HPDE6-E6E7 (cell line): ENCODE data around the gene GBF1.
A peak's percentile ranks its signal among the peaks of the same experiment; 100 is the strongest.

ENCODE experiments used
- DNase-seq: peaks from one replicate; pipeline ENCODE4 v3.0.0; 2011; ENCODE audit warnings: missing footprints; ENCODE audit errors: extremely low spot score

GBF1 gene

GRCh38 chr10:102347236-102347828, 102.0 kb downstream of the GBF1 start:
- DNase-seq, result peak; percentile 58

DNA sequence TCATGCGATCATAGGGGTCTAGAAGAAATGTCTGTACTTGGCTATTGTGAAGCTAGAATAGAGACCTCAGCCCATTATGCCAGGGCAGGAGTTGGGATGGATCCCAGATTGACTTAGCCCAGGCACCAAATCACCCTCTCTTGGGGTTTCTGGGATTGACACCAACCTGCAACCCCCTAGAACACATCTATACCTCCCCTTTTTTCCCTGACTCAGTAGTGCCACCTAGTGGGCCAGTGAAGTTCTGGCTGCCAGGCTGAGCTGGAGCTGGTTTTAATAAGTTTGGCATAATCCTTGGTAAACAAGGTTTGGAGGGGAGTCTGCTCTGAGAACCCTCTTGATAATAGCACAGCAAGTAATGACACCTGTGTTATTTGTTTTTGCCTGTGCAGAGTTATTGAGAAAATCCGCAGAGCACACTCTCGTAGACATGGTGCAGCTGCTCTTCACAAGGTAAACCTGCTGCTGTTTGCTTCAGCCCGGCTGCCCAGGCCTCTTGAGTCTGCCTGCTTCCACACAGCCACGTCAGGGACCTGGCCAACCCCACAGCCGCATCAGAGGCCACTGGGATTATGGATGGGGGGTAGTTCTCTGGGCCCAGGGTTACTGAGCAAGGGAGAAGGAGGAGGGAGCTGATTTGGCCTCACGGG, 106.9 kb downstream of the GBF1 start:
- peak; percentile 43 for DNase-seq

GRCh38 chr10:102354451-102354850, 109.1 kb downstream of the GBF1 start:
- DNase-seq, result no peak

DNA sequence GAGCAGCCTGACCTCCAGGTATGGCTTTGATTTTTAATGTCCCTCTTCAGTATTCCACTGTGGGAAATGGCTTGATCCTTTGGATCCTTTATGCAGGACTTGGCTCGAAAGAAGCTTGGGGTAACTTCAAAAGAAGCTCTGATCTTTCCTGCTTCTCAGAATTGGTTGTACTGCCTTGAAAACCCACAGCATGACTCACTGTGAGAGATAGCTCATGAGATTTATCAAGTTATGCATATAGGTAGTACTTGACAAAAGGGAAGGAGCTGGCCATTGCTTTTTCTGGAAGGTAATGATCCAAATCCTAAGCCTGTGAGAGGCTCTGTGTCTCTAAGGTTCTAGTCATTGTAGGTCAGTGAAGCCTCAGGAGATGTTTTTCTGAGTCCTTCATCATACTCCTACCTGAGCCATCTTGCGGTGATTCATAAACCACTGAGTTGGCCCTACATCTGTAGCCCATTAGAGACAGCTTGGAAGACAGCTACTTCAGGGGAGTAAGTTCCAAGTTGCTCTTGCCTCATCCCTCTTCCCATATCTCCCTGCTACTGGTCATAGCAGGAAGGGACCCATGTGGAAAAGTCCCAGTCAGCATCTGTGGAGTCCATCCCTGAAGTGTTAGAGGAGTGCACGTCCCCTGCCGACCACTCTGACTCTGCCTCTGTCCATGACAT, 113.5 kb downstream of the GBF1 start:
- DNase-seq, result no peak

DNA sequence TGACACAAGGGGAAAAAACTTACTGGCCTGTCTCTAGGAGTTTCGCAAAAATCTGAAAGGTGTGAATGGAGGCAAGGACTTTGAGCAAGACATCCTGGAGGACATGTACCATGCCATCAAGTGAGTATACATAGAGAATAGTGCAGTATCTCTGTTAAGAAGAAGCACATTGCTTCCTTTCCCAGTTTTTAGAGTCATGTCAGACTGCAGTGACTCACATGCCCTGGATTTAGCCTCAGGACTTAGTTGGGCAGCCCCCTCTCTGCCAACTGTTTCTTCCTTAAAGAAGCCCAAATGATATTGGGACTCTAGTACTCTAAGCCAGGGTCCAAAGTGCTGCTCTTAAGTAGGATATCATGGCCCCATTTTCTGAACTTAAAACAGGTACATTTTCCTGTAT, 122.1 kb downstream of the GBF1 start:
- DNase-seq, result no peak

DNA sequence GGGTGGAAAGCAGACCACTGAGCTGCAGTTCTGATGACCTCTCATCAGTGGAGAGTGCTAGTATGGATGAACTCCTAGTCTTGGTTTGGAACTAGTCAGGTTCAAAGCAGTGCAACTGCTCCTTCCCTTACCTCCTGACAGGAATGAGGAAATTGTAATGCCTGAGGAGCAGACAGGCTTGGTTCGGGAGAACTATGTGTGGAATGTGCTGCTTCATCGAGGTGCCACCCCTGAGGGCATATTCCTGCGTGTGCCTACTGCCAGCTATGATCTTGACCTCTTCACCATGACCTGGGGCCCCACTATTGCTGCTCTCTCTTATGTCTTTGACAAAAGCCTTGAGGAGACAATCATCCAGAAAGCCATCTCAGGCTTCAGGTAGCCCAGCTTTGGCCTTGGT, 122.7 kb downstream of the GBF1 start:
- no peak for DNase-seq

DNA sequence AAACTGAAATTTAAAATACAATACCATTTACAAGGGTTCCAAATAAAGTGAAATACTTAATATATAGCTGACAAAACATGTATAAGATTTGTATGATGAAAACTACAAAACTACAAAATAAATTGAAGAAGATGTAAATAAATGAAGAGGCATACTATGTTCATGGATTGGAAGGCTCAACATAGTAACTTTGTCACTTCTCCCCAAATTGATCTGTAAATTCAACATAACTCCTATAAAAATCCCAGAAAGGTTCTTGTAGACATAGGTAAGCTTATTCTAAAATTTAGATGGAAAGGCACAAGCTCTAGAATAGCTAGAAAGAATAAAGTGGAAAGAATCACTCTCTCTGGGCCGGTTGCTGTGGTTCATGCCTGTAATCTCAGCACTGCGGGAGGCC, 126.0 kb downstream of the GBF1 start:
- DNase-seq, result no peak

DNA sequence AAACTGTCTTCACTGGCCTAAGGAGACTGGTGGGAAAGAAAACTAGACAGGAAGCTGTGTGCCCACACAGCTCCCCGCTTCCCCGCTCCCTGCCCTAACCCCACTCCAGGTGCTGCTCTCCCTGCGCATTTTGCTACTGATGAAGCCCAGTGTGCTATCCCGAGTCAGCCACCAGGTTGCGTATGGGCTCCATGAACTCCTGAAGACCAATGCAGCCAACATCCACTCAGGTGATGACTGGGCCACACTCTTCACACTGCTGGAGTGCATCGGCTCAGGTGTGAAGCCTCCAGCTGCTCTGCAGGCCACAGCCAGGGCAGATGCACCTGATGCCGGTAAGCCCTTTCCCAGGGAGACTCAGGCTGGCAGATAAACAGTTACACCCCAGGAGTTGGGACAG, 129.9 kb downstream of the GBF1 start:
- DNase-seq, result no peak

DNA sequence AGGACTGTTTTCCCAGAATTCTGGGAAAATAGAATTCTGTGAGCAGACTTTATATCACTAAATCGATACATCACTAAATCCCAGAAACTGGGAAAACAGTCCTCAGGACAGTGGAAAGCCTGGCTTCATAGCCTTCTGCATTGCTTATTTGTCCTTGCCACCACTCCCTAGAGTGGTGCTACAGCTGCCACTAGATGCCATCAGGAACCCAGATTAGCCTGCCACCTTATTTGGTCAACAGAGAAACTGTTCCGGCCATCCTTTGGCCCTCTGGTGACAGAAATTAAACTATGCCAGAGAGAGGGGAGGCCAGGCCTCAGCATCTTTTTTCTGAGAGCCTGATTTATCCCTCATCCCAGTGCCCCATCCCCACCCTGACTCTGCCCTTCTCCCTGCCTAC, 130.5 kb downstream of the GBF1 start:
- no peak for DNase-seq

- DNase-seq, result no peak
Observed at GRCh38 chr10:102376901-102377300, 131.6 kb downstream of the GBF1 start.

- no peak for DNase-seq
Observed at GRCh38 chr10:102379383-102379782, 134.1 kb downstream of the GBF1 start.

- no peak for DNase-seq
Observed at GRCh38 chr10:102381983-102382382, 136.7 kb downstream of the GBF1 start.

DNA sequence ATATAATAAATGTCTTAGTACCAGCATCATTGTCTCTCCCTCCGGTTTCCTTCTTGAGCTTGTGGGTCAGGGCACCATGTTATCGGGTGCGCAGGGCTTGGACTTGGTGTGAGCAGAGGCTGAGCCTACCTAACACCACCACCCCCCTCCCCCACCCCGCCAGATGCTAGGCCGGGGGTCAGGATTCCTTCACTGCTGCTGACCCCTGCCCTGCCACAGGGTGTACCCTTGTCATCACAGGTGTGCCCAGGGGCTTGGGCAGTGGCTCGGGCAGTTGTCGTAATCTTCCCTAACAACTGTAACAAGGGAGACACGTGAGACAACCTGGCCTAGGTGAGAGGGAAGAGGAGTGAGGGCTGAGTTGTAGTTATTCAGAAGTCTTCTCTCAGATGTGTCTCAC, 137.5 kb downstream of the GBF1 start:
- DNase-seq, result no peak

DNA sequence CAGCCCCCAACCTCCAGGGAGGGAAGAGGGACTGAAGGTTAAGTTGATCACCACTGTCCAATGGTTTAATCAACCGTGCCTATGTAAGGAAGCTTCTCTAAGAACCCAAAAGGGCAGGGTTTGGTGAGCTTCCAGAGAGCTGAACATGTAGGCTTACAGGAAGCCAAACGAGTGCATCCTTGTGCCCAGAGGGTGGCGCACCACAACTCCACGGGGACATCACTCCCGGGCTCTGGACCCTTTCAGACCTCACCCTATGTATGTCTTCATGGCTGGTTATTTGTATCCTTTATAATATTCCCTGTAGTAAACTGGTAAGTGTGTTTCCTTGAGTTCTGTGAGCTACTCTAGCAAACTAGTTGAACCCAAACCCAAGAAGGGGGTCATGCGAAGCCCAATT, 138.7 kb downstream of the GBF1 start:
- no peak for DNase-seq

DNA sequence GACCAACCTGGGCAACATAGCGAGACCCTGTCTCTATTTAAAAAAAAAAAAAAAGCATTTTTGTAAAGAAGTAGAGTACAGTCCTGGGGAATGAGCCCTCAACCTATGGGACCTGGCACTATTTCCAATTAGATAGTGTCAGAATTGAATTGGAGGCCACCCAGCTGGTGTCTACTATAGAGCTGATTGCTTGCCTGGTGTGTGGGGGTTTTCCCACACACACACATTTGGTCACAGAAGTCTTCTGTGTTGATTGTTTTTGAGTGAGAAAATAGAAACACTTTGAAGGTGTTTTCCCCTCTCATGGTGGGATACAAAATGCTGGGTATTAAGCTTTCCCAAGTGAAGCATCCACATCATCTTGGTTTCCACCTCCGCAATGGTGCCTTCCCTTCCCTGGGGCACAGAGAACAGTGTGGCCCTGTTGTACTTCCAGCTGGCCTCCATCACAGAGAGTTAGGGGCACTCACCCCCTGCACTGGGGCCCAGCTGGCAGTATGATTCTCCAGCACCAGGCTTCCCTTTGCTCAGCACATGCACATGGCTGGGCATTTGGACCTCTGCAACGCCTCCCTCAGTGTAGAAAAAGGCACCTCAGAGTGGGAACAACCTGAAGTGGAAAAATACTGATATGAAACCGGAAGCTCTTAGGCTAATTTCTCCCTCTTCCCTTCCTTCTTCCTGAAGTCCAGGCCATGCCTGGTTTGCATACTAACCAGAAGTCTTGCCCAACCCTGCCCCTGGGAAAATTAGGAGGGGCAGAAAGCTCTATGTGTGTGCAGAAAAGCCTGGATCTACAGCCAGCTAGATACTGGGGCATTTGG, 139.5 kb downstream of the GBF1 start:
- DNase-seq, result no peak

DNA sequence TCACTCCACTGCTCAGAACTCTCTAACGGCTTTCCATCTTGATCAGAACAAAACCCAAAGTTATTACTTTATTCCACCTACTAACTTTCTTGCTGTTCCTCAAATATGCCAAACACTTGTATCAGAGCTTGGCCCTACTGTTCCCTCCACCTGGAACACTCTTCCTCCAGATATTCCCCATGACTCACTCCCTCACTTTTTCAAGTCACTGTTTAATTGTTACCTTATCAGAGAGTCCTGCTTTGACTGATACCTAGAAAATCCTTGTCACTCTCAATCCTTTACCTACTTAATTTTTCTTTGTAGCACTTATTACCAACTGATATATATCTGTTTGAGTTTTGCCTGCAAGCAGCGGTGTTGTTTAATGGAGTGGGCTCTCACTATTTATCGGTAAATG, 144.6 kb downstream of the GBF1 start:
- DNase-seq, result no peak

GRCh38 chr10:102392306-102392705, 147.0 kb downstream of the GBF1 start:
- no peak for DNase-seq

DNA sequence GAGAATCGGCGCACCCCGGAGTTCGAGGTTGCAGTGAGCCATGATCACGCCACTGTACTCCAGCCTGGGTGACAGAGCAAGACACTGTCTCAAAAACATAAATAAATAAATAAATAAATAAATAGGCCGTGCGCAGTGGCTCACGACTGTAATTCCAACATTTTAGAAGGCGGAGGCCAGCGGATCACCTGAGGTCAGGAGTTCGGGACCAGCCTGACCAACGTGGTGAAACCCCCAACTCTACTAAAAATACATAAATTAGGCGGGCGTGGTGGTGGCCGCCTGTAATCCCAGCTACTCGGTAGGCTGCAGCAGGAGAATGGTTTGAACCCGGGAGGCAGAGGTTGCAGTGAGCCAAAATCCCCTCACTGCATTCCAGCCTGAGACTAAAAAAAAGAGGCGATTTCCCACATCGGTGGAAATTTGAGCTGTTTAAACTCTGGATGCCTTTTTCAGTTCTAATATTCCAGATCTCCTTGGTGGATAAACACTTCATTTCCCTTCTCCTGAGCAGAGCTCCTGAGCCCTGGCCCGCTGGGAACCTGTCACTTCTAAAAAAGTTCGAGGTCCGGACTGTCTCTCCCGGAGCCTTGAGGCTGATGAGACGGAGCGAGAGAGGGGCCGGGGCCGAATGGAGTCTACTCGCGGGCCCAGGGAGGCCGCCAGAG, 148.2 kb downstream of the GBF1 start:
- DNase-seq, result no peak

DNA sequence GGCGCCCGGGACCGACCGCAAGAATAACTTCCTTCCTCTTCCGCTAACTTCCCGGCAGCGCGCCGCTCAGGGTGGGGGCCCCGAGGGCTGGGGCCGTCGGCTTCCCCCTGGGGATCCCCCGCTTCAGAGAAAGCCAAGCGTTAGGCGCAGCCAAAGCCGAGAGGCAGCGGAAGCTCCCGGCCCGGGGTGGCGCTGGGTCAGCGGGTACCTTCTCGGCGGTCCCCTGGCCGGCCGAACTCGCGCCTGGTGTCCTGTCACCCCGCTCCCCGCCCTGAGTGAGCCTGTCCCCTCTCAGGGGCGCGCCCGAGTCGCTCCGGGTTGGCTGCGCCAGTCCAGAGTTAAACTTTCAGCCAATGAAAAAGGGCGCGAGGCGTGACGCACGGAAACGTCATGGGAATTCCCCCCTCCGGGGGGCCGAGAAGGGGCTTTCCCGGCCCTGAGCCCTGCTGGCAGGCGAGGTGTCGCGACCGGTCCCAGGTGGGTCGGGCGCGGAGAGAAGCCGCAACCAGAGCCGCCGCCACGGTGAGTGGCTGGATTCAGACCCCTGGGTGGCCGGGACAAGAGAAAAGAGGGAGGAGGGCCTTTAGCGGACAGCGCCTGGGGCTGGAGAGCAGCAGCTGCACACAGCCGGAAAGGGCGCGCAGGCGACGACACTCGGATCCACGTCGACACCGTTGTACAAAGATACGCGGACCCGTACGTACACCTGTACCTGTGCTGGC, 148.9 kb downstream of the GBF1 start:
- DNase-seq, result peak; percentile 93

- no peak for DNase-seq
Observed at GRCh38 chr10:102394801-102395399, 149.6 kb downstream of the GBF1 start.
